HEK293 (cell line): ENCODE measurements around the gene QRICH2.

Experiments
- CTCF ChIA-PET: fragments of 350-600 bp; formaldehyde crosslinking; extraction: SDS; loops from one replicate; lab custom pipeline; 2021; ENCODE audit warnings: antibody characterized with exemption; lab: Yijun Ruan, JAX
- POLR2A ChIA-PET: fragments of 300-600 bp; formaldehyde crosslinking; extraction: SDS; loops from one replicate; lab custom pipeline; 2020; ENCODE audit warnings: antibody characterized with exemption, inconsistent platforms; lab: Yijun Ruan, JAX
- H3K27ac ChIP-seq: fragments of 200-500 bp; sonication (Bioruptor generic); 2 replicates; pipeline ENCODE4 v1.5.1; 2014; ENCODE audit warnings: low read depth, low read length, control low read depth, inconsistent platforms; ENCODE audit errors: extremely low read depth
- H3K36me3 ChIP-seq, 2 experiments: fragments of 200-500 bp in 1 of 2; sonication (Bioruptor generic) in 1 of 2; 1 replicate in 1 of 2; 2 replicates in 1 of 2; pipeline ENCODE4 v1.5.1; 2014 to 2017; ENCODE audit warnings: inconsistent platforms in 2 of 2, low read length in 2 of 2; ENCODE audit not compliant: control insufficient read depth in 2 of 2, insufficient read depth in 1 of 2
- H3K4me1 ChIP-seq: fragments of 200-500 bp; sonication (Bioruptor generic); 2 replicates; pipeline ENCODE4 v1.5.1; 2014; ENCODE audit warnings: mild to moderate bottlenecking, low read length, inconsistent platforms; ENCODE audit not compliant: control insufficient read depth, insufficient read depth
- H3K4me3 ChIP-seq: 2 replicates; pipeline ENCODE4 v1.5.1; 2011; ENCODE audit warnings: low read depth, mild to moderate bottlenecking, control low read depth, low read length, moderate library complexity
- H3K9me3 ChIP-seq: fragments of 200-500 bp; sonication (Bioruptor generic); 2 replicates; pipeline ENCODE4 v1.5.1; 2014; ENCODE audit warnings: low read depth, low read length, inconsistent platforms; ENCODE audit not compliant: control insufficient read depth, insufficient read depth
- KLF16 ChIP-seq: fragments of 450-650 bp; formaldehyde crosslinking; IDR thresholded peaks from 2 replicates; pipeline ENCODE4 v1.5.1; 2017; ENCODE audit warnings: missing biosample characterization, missing genetic modification characterization
- KLF8 ChIP-seq: fragments of 450-650 bp; formaldehyde crosslinking; IDR thresholded peaks from 2 replicates; pipeline ENCODE4 v1.5.1; 2016; ENCODE audit warnings: missing biosample characterization, missing genetic modification characterization
- PRDM2 ChIP-seq: fragments of 450-650 bp; formaldehyde crosslinking; IDR thresholded peaks from 2 replicates; pipeline ENCODE4 v1.5.1; 2016; ENCODE audit warnings: missing biosample characterization, missing genetic modification characterization, borderline replicate concordance
- ZBTB17 ChIP-seq: fragments of 450-650 bp; formaldehyde crosslinking; IDR thresholded peaks from 2 replicates; pipeline ENCODE4 v1.5.1; 2016; ENCODE audit warnings: missing biosample characterization, missing genetic modification characterization
- ZFP69B ChIP-seq: fragments of 450-650 bp; formaldehyde crosslinking; IDR thresholded peaks from 2 replicates; pipeline ENCODE4 v1.5.1; 2016; ENCODE audit warnings: missing biosample characterization, missing genetic modification characterization
- ZNF175 ChIP-seq: fragments of 450-650 bp; formaldehyde crosslinking; IDR thresholded peaks from 2 replicates; pipeline ENCODE4 v1.5.1; 2016; ENCODE audit warnings: missing biosample characterization, missing genetic modification characterization
- ZNF292 ChIP-seq: fragments of 450-650 bp; formaldehyde crosslinking; IDR thresholded peaks from 2 replicates; pipeline ENCODE4 v1.5.1; 2016; ENCODE audit warnings: low read depth, missing biosample characterization, missing genetic modification characterization, borderline replicate concordance
- ZNF433 ChIP-seq: fragments of 450-650 bp; formaldehyde crosslinking; IDR thresholded peaks from 2 replicates; pipeline ENCODE4 v1.5.1; 2016; ENCODE audit warnings: missing biosample characterization, missing genetic modification characterization, low read depth
- ZNF530 ChIP-seq: fragments of 450-650 bp; formaldehyde crosslinking; IDR thresholded peaks from 2 replicates; pipeline ENCODE4 v1.5.1; 2016; ENCODE audit warnings: low read depth, missing biosample characterization, missing genetic modification characterization
- ZNF571 ChIP-seq: fragments of 450-650 bp; formaldehyde crosslinking; IDR thresholded peaks from 2 replicates; pipeline ENCODE4 v1.5.0; 2017; ENCODE audit warnings: missing biosample characterization, missing genetic modification characterization
- ZNF596 ChIP-seq: fragments of 450-650 bp; IDR thresholded peaks from 2 replicates; pipeline ENCODE4 v1.5.0; 2018; ENCODE audit warnings: missing biosample characterization, mild to moderate bottlenecking, missing genetic modification characterization, moderate library complexity
- ZNF830 ChIP-seq: fragments of 450-650 bp; IDR thresholded peaks from 2 replicates; pipeline ENCODE4 v1.5.0; 2018; ENCODE audit warnings: missing biosample characterization, missing genetic modification characterization, low read depth, mild to moderate bottlenecking, moderate library complexity
- ZSCAN4 ChIP-seq: fragments of 450-650 bp; formaldehyde crosslinking; IDR thresholded peaks from 2 replicates; pipeline ENCODE4 v1.5.1; 2017; ENCODE audit warnings: missing biosample characterization, missing genetic modification characterization
- TF ChIP-seq, protein P1 (sequence below): fragments of 450-650 bp; formaldehyde crosslinking; IDR thresholded peaks from 2 replicates; pipeline ENCODE4 v1.5.1; 2016; ENCODE audit warnings: missing biosample characterization, missing genetic modification characterization

Gene QRICH2

GRCh38 chr17:76248013-76248782, 59.9 kb downstream of the QRICH2 start:
- ChIA-PET CTCF (interaction anchor here (0.7 to 1.4 kb wide), 3 partner anchors 12 to 235 kb away, joined by 3 to 4 read pairs (median 3); no protein-coding TSS in a partner anchor), POLR2A (interaction anchor here (0.6 to 0.7 kb wide), 2 partner anchors 16 to 18 kb away, joined by 3 read pairs; no protein-coding TSS in a partner anchor)
- H3K4me3 ChIP-seq: no peak overlapping the region
- no peaks in the 10 kb centered on the region for H3K36me3 ChIP-seq
- H3K27ac ChIP-seq: no peak overlapping the region
- TF ChIP-seq ZBTB17 (tag by site-specific recombination) (peak; percentile 30; the same call in 1 of the 2 replicates), KLF16 (tag by site-specific recombination) (peak; percentile 44; the same call in 1 of the 2 replicates), ZSCAN4 (tag by site-specific recombination) (no peak), ZNF530 (tag by site-specific recombination) (peak; percentile 82; the same call in 1 of the 2 replicates), ZNF292 (no peak), ZNF830 (no peak)
- no peaks in the 10 kb centered on the region for H3K9me3 ChIP-seq
- 0 out of 2 replicates have a peak, but pooled peaks cover 4% of the 10 kb centered on the region for H3K4me1 ChIP-seq

- no peaks in the 10 kb centered on the region for H3K36me3 ChIP-seq
- TF ChIP-seq ZNF175: no peak
- TF ChIP-seq KLF8 (tag by site-specific recombination): no peak
- no peak for TF ChIP-seq ZNF571 (tag by site-specific recombination)
- TF ChIP-seq, protein P1, sequence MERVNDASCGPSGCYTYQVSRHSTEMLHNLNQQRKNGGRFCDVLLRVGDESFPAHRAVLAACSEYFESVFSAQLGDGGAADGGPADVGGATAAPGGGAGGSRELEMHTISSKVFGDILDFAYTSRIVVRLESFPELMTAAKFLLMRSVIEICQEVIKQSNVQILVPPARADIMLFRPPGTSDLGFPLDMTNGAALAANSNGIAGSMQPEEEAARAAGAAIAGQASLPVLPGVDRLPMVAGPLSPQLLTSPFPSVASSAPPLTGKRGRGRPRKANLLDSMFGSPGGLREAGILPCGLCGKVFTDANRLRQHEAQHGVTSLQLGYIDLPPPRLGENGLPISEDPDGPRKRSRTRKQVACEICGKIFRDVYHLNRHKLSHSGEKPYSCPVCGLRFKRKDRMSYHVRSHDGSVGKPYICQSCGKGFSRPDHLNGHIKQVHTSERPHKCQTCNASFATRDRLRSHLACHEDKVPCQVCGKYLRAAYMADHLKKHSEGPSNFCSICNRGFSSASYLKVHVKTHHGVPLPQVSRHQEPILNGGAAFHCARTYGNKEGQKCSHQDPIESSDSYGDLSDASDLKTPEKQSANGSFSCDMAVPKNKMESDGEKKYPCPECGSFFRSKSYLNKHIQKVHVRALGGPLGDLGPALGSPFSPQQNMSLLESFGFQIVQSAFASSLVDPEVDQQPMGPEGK (tag by site-specific recombination): no peak
- no peak for TF ChIP-seq ZNF596
- TF ChIP-seq ZNF433 (tag by site-specific recombination): no peak
- no peak for TF ChIP-seq ZFP69B (tag by site-specific recombination)
- TF ChIP-seq PRDM2 (tag by site-specific recombination): no peak
- ChIA-PET CTCF (interaction anchor here (0.6 to 1.6 kb wide), 7 partner anchors 33 to 757 kb away, joined by 3 to 8 read pairs (median 3); no protein-coding TSS in a partner anchor), POLR2A (interaction anchor here (2.6 kb wide), 1 partner anchor 17 kb away, joined by 16 read pairs; no protein-coding TSS in a partner anchor)
- no peak overlapping the region for H3K4me3 ChIP-seq
- H3K4me1 ChIP-seq: 0 out of 2 replicates have a peak, but pooled peaks cover 4% of the 10 kb centered on the region
- H3K9me3 ChIP-seq: no peaks in the 10 kb centered on the region
- no peak overlapping the region for H3K27ac ChIP-seq
Measured at GRCh38 chr17:76247304-76247703, 60.8 kb downstream of the QRICH2 start.
